Sigmoid colon (tissue), 4 donors: Measurements from ENCODE around the gene CSNK1E.
"Not testable (repeated sequence)": the region's sequence is repeated elsewhere in the genome, so short reads cannot be mapped to it uniquely, and the experiment has no call there.

Experiments
- EP300 ChIP-seq, 4 donors: sonication (generic); formaldehyde crosslinking; IDR thresholded peaks; one replicate each; pipeline ENCODE4 v1.6.1; 2017; ENCODE audit warnings: antibody characterized with exemption in 4 of 4
- POLR2A ChIP-seq, 2 donors: fragments of 450-650 bp; IDR thresholded peaks; one replicate each; pipeline ENCODE4 v1.6.1; 2016; ENCODE audit warnings: antibody characterized with exemption in 2 of 2, mild to moderate bottlenecking in 2 of 2, moderate library complexity in 2 of 2
- TF ChIP-seq, protein P1 (sequence below), 4 experiments: fragments of 450-650 bp in 3 of 4; fragments of 200-600 bp in 1 of 4; IDR thresholded peaks; one replicate each; pipeline ENCODE4 v1.5.1; 2016 to 2019; ENCODE audit warnings: antibody characterized with exemption in 4 of 4, mild to moderate bottlenecking in 3 of 4, moderate library complexity in 2 of 4

DNA sequence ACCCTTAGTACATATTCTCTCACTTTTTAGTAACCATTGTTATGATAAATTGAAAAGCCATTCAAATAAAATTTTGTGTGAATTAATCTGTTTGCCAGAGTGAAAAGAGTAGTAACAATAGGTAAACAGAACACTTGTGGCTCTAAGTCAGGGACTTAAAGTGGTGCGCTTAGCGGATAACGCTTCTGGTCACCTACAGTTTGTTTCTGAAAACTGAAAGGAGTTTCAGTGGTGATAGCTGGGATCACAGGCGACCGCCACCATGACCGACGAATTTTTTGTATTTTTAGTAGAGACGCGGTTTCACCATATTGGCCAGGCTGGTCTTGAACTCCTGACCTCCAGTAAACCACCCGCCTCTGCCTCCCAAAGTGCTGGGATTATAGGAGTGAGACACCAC, 40.7 kb upstream of the CSNK1E start:
- not testable (repeated sequence) for TF ChIP-seq POLR2A, EP300 (IDR thresholded peaks at IDR 0.05)
- TF ChIP-seq, protein P1, sequence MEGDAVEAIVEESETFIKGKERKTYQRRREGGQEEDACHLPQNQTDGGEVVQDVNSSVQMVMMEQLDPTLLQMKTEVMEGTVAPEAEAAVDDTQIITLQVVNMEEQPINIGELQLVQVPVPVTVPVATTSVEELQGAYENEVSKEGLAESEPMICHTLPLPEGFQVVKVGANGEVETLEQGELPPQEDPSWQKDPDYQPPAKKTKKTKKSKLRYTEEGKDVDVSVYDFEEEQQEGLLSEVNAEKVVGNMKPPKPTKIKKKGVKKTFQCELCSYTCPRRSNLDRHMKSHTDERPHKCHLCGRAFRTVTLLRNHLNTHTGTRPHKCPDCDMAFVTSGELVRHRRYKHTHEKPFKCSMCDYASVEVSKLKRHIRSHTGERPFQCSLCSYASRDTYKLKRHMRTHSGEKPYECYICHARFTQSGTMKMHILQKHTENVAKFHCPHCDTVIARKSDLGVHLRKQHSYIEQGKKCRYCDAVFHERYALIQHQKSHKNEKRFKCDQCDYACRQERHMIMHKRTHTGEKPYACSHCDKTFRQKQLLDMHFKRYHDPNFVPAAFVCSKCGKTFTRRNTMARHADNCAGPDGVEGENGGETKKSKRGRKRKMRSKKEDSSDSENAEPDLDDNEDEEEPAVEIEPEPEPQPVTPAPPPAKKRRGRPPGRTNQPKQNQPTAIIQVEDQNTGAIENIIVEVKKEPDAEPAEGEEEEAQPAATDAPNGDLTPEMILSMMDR (IDR thresholded peaks at IDR 0.05), result not testable (repeated sequence)
